ENCODE measurements around the gene DOCK4. TPM values are rescaled to one million over a fixed set of nuclear protein-coding genes. Genes with fewer than 3 reads are reported as not detected.

The DOCK4 gene
- total RNA-seq, 1 experiment from 2014 or later: 4.9 TPM

DNA sequence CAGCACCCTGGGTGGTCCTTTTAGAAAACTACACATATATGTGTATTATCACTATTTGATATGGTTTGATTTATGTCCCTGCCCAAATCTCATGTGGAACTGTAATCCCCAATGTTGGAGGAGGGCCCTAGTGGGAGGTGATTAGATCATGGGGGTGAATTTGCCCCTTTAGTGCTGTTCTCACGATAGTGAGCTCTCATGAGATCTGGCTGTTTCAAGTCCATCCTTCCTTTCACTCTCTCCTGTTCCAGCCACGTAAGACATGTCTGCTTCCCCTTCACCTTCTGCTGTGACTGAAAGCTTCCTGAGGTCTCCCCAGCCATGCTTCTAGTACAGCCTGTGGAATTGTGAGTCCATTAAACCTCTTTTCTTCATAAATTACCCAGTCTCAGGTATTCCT lies 37.3 kb downstream of the DOCK4 start:
- Histone ChIP-seq H4K8ac (replicated peaks; ENCODE audit: insufficient read length, low read depth, low read length) (no peak overlapping the region), H2AFZ (ENCODE audit: low read length) (no peak overlapping the region), H3K14ac (ENCODE audit: insufficient read depth, low read length) (no peak overlapping the region), H4K20me1 (ENCODE audit: control insufficient read depth, insufficient read depth, insufficient read length) (no peaks in the 10 kb centered on the region), H2BK15ac (ENCODE audit: low read depth, low read length) (no peak overlapping the region), H3K23ac (ENCODE audit: insufficient read length, low read depth, low read length) (no peak overlapping the region), H3K27me3 (ENCODE audit: insufficient read depth, low read length) (no peaks in the 10 kb centered on the region), H3K4ac (ENCODE audit: low read depth, low read length) (no peak overlapping the region), H2BK12ac (ENCODE audit: insufficient read length, low read depth, low read length) (no peak overlapping the region), H3K27ac (ENCODE audit: insufficient read length, low read depth, low read length) (no peak overlapping the region), H2AK5ac (ENCODE audit: insufficient read length, low read length) (no peak overlapping the region), H2BK20ac (ENCODE audit: low read depth, low read length, poor library complexity, severe bottlenecking) (no peak overlapping the region), H3K4me1 (ENCODE audit: insufficient read depth, low read length) (peaks cover 1% of the 10 kb centered on the region; the same call in 1 of the 2 replicates), H3K79me2 (ENCODE audit: insufficient read depth, low read length) (peaks cover 2% of the 10 kb centered on the region; the same call in 1 of the 2 replicates), H3T11ph (ENCODE audit: low read length) (no peak overlapping the region), H3K79me1 (ENCODE audit: insufficient read depth, low read depth, low read length, poor library complexity, severe bottlenecking) (no peaks in the 10 kb centered on the region), H3K23me2 (ENCODE audit: insufficient read length, low read depth, low read length, poor library complexity, severe bottlenecking) (no peaks in the 10 kb centered on the region), H3K4me2 (ENCODE audit: insufficient read depth, insufficient read length, low read length) (no peak overlapping the region), H3K56ac (ENCODE audit: insufficient read length, low read depth, low read length) (no peak overlapping the region), H4K91ac (ENCODE audit: insufficient read length, low read depth, low read length) (no peak overlapping the region), H3K9me3 (ENCODE audit: control insufficient read depth, low read depth, low read length) (no peaks in the 10 kb centered on the region), H2BK120ac (ENCODE audit: low read depth, low read length, poor library complexity, severe bottlenecking) (no peak overlapping the region), H3K18ac (ENCODE audit: insufficient read length, low read depth, low read length) (no peak overlapping the region), H3K9ac (ENCODE audit: extremely low read depth, insufficient read length, low read length) (no peak overlapping the region), H4K5ac (ENCODE audit: insufficient read length, low read depth, low read length) (no peak overlapping the region), H2BK5ac (ENCODE audit: insufficient read length, low read length) (no peak overlapping the region)
- no peak overlapping the region for H3K4me3 Mint-ChIP-seq
- no peak for DNase-seq
- no CpG with 5 or more reads among the region's 2 CpGs for WGBS (ENCODE audit: extremely low coverage, insufficient read length, low lambda C conversion rate)
- peak overlapping the region in 1 of 3 experiments; percentile 28; a peak in 2 of 7 replicates for H3K27ac Mint-ChIP-seq
- no peaks in the 10 kb centered on the region for H3K9me3 Mint-ChIP-seq
- no peaks in the 10 kb centered on the region for H3K27me3 Mint-ChIP-seq (ENCODE audit: low read depth)
- TF ChIP-seq, protein P1, sequence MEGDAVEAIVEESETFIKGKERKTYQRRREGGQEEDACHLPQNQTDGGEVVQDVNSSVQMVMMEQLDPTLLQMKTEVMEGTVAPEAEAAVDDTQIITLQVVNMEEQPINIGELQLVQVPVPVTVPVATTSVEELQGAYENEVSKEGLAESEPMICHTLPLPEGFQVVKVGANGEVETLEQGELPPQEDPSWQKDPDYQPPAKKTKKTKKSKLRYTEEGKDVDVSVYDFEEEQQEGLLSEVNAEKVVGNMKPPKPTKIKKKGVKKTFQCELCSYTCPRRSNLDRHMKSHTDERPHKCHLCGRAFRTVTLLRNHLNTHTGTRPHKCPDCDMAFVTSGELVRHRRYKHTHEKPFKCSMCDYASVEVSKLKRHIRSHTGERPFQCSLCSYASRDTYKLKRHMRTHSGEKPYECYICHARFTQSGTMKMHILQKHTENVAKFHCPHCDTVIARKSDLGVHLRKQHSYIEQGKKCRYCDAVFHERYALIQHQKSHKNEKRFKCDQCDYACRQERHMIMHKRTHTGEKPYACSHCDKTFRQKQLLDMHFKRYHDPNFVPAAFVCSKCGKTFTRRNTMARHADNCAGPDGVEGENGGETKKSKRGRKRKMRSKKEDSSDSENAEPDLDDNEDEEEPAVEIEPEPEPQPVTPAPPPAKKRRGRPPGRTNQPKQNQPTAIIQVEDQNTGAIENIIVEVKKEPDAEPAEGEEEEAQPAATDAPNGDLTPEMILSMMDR (conservative IDR thresholded peaks at IDR 0.05): no peak
- peaks cover 3 to 7% of the 10 kb centered on the region in 2 experiments; a peak in 3 of 4 replicates for H3K4me1 Mint-ChIP-seq
- H3K36me3 Mint-ChIP-seq (ENCODE audit: insufficient read depth in 1 of 3, low read depth in 3 of 3): peaks cover 0 to 3% (median 0%) of the 10 kb centered on the region in 3 experiments; a peak in 1 of 7 replicates
